ENCODE measurements around the gene ZNF763.
"Not testable (repeated sequence)": the region's sequence is repeated elsewhere in the genome, so short reads cannot be mapped to it uniquely, and the experiment has no call there.

ZNF763 gene

GRCh38 chr19:11973019-11973810 is 8.4 kb downstream of the ZNF763 start:
- DNase-seq (ENCODE audit: low read depth): no peak

GRCh38 chr19:11978492-11979100 is 13.8 kb downstream of the ZNF763 start:
- no peak for DNase-seq (ENCODE audit: low read depth)

- no peak for DNase-seq (ENCODE audit: low read depth)
These were observed 14.7 kb downstream of the ZNF763 start for GRCh38 chr19:11979527-11979926.

- no peak for DNase-seq (ENCODE audit: low read depth)
These were observed 17.7 kb downstream of the ZNF763 start for GRCh38 chr19:11982526-11982925.

GRCh38 chr19:11984986-11985385 is 20.1 kb downstream of the ZNF763 start:
- no peak for DNase-seq (ENCODE audit: low read depth)

GRCh38 chr19:11986754-11987153 is 21.9 kb downstream of the ZNF763 start:
- DNase-seq (ENCODE audit: low read depth): no peak

GRCh38 chr19:11987405-11988281 is 22.8 kb downstream of the ZNF763 start:
- DNase-seq (ENCODE audit: low read depth): peak; percentile 50

GRCh38 chr19:11989112-11989456 is 24.2 kb downstream of the ZNF763 start:
- no peak for DNase-seq (ENCODE audit: low read depth)

- not testable (repeated sequence) for DNase-seq (ENCODE audit: low read depth)
These were observed 27.1 kb downstream of the ZNF763 start for GRCh38 chr19:11991921-11992320.

GRCh38 chr19:11995174-11995573 is 30.3 kb downstream of the ZNF763 start:
- no peak for DNase-seq (ENCODE audit: low read depth)

GRCh38 chr19:12000152-12000981 is 35.5 kb downstream of the ZNF763 start:
- DNase-seq (ENCODE audit: low read depth): no peak

GRCh38 chr19:12015015-12015752 is 50.3 kb downstream of the ZNF763 start:
- DNase-seq (ENCODE audit: low read depth): no peak

GRCh38 chr19:12015753-12016116 is 50.9 kb downstream of the ZNF763 start:
- DNase-seq (ENCODE audit: low read depth): no peak
